ENCODE data around the gene FIZ1.
"Not testable (repeated sequence)": the region's sequence is repeated elsewhere in the genome, so short reads cannot be mapped to it uniquely, and the experiment has no call there.

Gene FIZ1

DNA sequence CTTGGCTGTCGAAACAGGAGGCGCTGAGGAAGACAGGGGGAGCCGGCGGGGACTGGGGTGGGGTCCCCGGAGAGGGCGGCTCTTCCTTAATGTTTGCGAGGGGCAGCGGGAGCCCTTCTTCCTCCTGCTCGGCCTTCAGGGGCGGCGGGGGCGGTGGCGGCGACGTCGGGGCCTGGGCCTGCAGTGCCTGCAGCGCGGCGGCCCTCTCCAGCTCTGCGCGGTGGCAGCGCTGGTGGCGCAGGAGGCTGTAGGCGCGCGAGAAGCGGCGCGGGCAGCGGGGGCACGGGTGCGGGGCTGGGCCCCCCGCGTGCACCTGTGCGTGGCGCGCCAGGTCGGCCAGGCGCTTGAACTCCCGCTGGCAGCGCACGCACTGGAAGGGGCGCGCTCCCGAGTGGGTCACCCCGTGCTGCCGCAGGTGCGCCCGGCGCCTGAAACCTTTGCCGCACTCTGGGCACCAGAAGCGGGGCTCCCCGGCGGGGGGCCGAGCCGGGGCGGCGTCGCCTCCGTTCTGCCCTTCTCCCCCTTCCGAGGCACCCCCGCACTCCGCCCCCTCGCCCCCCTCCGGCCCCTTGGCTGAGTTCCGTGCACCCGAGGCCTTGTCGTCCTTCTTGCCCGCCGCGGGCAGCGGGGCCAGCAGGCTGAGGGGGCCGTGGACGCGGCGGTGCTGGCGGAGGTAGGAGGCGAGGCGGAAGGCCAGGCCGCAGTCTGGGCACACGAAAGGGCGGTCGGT lies 21.1 kb downstream of the FIZ1 start:
- no peak for DNase-seq (ENCODE audit: low read depth in 1 of 2, low spot score in 1 of 2)

DNA sequence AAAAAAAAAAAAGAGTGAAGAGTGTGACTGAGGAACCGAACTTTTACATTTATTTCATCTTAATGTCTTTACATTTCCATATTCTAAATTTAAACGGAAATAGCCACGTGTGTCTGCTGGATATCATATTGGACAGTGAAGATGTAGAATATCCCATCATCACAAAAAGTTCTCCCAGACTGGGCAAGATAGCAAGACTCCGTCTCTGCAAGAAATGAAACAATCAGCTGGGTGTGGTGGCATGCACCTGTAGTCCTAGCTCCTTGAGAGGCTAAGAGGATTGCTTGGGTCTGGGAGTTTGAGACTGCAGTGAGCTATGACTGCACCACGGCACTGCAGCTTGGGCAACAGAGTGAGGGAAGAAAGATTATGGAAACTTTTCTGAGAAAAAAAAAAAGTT lies 22.6 kb downstream of the FIZ1 start:
- DNase-seq (ENCODE audit: low read depth in 1 of 2, low spot score in 1 of 2): no peak

DNA sequence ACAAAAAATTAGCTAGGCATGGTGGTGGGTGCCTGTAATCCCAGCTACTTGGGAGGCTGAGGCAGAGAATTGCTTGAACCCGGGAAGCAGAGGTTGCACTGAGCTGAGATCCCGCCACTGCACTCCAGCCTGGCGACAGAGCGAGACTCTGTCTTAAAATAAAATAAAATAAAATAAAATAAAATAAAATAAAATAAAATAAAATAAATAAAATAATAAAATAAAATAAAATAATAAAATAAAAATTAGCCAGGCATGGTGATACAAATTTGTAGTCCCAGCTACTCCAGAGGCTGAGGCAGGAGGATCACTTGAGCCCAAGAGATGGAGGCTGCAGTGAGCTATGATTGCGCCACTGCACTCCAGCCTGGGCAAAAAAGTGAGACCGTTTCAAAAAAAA lies 25.4 kb downstream of the FIZ1 start:
- DNase-seq (ENCODE audit: low read depth in 1 of 2, low spot score in 1 of 2): not testable (repeated sequence)

DNA sequence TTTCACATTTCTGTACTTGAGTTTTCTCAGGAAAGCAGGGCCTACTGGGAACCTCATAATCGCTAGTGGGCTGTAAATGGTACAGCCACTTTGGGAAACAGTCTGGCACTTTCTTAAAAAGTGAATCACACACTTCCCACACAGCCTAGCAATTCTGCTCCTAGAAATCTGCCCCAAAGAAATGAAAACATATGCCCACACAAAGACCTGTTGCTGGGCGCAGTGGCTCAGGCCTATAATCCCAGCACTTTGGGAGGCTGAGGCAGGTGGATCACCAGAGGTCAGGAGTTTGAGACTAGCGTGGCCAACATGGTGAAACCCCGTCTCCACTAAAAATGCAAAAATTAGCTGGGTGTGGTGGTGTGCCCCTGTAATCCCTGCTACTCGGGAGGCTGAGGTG lies 29.8 kb downstream of the FIZ1 start:
- not testable (repeated sequence) for DNase-seq (ENCODE audit: low read depth in 1 of 2, low spot score in 1 of 2)

DNA sequence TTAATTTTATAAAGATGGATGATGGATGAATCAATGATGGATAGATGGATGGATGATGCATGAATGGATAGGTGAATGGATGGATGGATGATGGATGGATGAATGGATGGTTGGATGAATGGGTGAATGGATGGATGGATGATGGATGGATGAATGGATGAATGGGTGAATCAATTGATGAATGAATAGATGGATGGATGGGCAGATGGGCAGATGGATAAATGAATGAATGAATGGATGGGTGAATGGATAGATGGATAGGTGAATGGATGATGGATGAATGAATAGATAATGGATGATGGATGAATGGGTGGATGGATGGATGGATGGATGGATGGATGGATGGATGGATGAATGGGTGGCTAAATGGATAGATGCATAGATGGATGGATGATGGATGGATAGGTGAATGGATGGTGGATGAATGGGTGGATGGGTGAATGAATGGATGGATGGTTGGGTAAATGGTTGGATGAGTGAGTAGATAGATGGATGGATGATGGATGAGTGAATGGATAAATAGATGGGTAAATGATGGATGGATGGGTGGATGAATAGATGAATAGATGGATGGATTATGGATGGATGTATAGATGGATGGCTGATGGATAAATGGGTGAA lies 31.5 kb downstream of the FIZ1 start:
- DNase-seq (ENCODE audit: low read depth in 1 of 2, low spot score in 1 of 2): no peak

DNA sequence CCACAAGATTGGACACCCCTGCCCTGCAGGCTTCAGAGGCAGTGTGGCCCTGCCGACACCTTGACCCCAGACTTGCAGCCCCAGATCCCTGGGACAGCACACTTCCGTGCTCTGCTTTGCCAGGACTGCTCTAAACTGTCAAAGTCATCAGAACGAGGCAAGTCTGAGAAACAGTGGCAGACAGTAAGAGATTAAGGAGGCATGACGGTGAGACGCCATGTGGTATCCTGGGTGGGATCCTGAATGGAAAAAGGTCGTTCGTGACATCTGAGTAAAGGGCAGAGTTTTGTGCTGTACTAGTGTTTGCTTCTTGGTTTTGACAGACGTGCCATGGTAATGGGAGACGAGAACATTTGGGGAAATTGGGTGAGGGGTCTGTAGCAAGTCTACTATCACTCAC lies 32.5 kb downstream of the FIZ1 start:
- no peak for DNase-seq (ENCODE audit: low read depth in 1 of 2, low spot score in 1 of 2)

DNA sequence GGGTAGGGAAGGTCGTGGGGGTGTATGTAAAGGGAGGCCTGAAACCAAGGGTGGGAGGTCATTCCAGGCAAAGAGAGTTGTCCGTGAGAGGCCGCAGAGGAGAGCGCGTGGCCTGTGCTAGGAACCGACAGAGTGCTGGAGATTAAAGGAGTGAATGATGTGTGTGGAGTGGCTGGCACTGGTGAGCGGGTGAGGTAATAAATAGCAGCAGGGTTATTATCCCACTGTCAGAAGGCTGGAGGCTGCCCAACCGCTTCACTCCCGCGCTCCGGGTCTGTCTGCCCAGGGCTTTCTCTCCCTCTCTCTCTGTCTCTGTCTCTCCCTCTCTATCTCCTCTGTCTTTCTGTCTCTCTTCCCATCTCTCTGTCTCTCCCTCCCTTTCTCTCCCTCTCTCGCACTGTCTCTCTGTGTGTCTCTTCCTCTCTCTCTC lies 36.0 kb downstream of the FIZ1 start:
- DNase-seq (ENCODE audit: low read depth in 1 of 2, low spot score in 1 of 2): no peak

DNA sequence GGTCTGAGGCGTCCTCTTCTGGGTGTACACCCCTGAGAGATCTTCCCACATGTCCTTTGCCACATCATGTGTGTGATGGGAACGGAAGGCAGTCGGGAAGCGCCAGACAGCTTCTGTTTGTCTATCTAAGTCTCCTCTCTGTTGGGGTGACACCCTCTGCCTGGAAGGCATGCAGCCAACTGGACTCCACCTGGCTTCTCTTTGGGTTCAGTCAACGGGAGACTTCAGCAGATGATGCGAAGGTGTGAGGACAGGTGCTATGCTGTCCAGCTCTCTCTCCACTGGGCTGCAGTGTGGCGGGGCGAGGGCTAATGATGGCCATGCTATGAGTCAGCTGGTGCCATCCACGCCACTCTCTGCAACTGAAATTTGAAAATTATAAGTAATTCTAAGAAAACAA lies 39.6 kb downstream of the FIZ1 start:
- DNase-seq (ENCODE audit: low read depth in 1 of 2, low spot score in 1 of 2): no peak

DNA sequence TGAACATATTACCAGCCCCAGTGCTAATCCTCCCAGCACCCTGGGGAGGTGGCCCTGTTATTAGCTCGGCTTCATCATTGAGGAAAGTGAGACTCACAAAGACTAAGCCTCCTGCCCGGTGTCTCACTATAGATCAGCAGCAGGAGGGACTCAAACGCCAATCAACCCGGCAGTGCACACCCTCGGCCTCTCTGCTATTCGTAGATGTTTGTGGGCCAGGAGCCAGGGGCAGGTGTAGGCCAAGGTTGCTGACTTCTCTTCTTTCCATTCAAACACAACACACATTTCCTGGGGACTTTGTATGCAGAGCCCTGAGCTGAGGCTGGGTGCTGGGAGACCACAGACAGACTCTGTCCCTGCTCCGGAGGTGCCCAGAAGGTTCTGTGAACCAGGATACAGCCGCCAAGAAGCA lies 44.6 kb downstream of the FIZ1 start:
- no peak for DNase-seq (ENCODE audit: low read depth in 1 of 2, low spot score in 1 of 2)

DNA sequence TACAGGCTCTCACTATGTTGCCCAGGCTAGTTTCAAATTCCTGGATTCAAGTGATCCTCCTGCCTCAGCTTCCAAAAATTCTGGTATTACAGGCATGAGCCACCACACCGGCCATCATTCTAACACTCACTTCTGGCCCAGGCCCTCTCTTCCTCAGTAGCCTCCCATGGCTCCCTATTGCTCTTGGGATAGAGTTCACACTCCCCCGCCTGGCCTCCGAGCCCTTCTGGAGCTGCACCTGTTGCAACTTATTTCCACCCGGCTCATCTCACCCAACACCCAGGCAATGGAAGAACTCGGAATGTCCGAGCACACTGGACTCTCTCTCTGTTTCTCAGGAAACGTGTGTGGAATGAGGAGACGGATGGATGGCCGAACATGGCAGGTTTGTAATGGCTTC lies 45.0 kb downstream of the FIZ1 start:
- DNase-seq (ENCODE audit: low read depth in 1 of 2, low spot score in 1 of 2): no peak

DNA sequence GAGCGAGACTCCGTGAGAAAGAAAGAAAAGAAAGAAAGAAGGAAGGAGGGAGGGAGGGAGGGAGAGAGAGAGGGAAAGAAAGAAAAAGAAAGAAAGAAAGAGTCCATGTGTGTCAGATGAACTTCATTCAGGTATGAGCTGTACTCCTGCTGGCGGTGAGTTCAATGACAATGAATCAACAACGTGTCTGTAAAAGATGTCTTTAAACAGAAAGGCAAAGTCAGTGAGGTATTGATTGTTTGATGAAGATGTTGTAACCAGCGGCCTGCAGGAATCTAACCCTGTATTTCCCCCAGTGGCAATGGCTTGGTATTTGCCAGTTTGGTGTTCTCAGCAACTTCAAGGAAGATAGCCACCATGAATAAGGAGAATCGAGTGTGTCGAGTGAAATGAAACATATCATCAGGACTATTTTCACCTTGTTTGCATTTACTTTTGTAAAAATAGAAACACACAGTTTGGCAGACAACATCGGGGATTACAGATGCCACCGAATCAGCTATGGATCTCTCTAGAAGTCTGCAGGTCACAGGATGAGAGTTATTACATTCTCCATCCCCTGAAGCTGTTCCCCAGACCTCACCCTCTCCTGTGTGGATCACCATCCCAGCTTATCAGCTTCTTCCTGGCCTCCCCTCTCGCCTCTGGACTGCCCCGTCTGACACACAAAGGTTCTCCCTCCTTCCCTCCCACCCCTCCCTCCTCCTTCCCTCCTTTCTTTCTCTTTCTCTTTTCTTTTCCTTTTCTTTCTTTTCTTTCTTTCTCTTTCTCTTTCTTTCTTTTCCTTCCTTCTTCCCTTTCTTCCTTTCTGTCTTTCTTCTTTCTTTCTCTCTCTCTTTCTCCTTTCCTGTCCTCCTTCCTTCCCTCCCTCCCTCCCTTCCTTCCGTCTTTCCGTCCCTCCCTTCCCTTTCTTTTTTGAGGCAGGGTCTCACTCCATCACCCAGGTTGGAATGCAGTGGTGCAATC lies 45.8 kb downstream of the FIZ1 start:
- no peak for DNase-seq (ENCODE audit: low read depth in 1 of 2, low spot score in 1 of 2)

DNA sequence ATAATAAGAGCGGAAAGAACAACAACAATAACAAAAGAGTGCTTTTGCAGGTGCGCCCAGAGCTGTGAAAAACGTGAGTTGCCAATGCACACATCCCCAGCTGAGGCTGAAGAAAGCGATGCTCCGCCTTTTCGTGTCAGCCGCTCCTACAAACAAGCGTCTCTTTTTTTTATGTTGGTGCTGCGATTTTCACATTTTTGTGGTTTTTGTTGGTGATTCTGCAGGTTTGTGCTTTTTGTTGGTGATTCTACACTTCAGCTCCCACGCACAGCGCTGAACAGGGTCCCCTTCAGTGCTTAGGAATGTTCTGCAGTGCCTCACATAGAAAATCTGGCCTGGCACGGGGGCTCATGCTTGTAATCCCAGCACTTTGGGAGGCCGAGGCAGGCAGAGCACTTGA lies 46.7 kb downstream of the FIZ1 start:
- DNase-seq (ENCODE audit: low read depth in 1 of 2, low spot score in 1 of 2): no peak

DNA sequence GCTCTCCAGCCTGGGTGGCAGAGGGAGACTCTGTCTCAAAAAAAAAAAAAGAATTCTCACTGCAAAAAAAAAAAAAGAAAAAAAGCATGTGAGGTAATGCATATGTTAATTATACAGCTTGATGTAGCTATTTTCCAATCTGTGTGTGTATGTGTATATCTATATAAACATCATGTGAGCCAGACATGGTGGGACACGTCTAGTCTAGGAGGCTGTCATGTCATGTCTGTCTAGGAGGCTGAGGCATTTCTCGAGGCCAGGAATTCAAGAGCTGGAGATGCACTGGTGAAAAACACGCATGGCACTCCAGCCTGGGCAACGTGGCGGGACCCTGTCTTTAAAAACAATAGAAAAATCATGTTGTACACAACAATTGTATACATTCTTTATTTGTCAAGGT lies 47.1 kb downstream of the FIZ1 start:
- no peak for DNase-seq (ENCODE audit: low read depth in 1 of 2, low spot score in 1 of 2)

DNA sequence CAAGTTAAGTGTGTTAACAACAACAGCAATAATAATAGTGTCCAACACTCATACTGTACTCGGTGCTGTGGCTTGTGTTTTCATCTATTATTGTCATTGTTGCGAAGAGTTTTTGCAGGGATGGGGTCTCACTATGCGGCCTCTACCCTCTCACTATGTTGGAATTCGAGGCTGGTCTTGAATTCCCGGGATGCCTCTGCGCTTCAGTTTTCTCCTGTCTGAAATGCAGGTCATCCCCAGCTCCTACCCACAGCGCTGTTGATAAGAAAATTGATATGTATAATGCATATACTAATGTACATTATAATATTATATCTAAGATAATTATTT lies 49.0 kb downstream of the FIZ1 start:
- no peak for DNase-seq (ENCODE audit: low read depth in 1 of 2, low spot score in 1 of 2)

DNA sequence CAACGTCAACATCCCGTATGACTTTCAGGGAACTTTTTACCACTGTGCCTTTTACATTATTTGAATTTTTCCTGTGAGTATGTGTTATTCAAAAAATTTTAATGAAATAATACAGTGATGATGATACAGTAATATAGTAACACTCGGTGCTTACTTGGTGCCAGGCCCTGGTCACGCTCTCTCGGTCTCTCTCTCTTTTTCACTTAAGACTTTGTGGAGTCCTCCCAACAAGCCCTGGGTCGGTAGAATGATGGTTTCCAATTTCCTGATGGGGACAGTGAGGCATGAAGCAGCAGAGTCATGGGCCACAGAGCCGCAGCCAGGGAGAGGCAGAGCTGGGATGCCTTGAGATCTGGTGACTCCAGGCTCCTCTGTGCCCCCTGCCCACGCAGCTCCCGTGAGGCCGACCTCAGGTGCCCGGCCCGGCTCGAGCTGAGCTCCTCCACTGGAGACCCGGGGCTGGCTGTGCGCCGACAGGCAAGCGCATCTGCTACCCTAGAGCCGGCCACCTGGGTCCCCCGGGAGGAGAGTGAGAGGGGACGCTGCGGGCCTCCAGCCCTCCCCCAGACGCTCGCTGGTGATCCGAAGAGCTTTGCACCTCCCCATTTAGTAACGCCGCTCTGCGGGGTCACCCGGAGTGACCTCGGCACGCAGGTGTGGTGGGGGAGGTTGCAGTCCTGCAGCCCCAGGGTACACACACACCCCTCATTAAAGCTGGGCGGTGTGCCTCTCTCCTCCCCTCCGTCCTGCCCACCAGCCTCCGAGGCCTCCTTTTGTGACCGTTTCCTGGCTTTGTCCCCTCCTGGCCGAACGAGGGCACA lies 49.6 kb downstream of the FIZ1 start:
- DNase-seq (ENCODE audit: low read depth in 1 of 2, low spot score in 1 of 2): no peak

DNA sequence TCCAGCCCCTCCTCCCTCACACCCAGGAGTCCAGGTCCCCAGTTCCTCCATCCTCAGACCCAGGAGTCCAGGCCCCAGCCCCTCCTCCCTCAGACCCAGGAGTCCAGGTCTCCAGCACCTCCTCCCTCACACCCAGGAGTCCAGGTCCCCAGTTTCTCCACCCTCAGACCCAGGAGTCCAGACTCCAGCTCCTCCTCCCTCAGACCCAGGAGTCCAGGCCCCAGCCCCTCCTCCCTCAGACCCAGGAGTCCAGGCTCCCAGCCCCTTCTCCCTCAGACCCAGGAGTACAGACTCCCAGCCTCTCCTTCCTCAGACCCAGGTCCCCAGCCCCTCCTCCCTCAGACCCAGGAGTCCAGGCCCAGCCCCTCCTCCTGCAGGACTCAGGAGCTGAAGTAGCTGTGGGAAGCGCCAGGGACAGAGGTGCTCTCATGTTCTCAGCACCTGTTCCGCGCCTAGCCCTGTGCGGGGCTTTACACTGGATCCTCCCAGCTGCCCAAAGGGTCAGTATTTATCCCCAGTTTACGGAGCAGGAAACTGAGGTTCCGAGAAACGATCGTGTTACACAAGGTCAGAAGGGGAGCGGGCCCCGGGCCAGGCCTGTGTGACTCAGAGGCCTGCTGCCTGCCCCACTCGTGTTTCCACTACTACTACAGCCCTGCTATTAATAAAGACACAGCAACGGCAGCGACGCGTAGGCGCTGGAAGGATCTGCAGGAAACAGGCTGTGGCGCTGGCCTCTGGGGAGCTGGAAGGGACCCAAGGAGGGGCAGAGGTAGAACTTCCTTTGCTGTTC lies 52.3 kb downstream of the FIZ1 start:
- DNase-seq (ENCODE audit: low read depth in 1 of 2, low spot score in 1 of 2): no peak

DNA sequence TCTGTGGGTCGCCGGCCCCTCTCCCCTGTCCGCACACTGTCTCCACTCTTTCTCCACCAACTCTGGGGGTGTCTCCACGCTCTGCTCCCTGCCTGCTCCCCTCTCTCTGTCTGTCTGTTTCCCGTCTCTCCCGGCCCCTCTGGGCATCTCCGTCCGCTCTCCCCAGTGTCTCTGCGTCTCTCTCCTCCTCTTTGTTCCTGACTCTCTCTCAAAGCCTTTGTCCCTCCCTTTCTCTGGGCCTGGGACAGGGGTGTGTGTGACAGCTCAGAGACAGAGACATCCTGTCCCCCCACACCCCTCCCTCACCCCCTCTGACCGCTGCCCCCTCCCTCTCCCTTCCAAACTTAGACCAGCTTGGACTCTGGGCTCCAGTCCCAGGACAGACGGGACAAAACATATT lies 53.3 kb downstream of the FIZ1 start:
- DNase-seq (ENCODE audit: low read depth in 1 of 2, low spot score in 1 of 2): no peak

DNA sequence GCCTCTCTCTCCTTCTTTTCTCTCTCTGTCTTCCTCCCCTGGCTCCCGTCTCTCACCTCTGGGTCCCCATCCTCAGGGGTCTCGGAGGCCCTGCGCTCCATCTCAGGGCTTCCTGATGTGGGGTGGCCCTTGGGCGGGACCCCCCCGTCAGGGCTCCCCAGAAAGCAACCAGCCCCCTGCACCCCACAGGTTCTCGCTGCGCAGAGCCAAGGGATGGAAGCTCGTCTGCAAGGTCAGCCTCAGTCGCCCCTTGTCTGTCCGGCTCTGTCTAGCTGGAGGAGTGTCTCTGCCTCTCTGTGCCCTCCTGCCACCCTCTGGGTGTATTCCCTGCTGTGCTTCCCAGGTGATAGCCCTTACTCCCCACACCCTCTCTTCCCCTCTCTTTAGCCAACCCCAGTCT lies 53.9 kb downstream of the FIZ1 start, which contains the start of gene SBK3:
SBK3 (minus strand) TSS at position 101 of the 400 bp plus-strand sequence; CDS start at position 101, 0 bp downstream.
- DNase-seq (ENCODE audit: low read depth in 1 of 2, low spot score in 1 of 2): no peak

DNA sequence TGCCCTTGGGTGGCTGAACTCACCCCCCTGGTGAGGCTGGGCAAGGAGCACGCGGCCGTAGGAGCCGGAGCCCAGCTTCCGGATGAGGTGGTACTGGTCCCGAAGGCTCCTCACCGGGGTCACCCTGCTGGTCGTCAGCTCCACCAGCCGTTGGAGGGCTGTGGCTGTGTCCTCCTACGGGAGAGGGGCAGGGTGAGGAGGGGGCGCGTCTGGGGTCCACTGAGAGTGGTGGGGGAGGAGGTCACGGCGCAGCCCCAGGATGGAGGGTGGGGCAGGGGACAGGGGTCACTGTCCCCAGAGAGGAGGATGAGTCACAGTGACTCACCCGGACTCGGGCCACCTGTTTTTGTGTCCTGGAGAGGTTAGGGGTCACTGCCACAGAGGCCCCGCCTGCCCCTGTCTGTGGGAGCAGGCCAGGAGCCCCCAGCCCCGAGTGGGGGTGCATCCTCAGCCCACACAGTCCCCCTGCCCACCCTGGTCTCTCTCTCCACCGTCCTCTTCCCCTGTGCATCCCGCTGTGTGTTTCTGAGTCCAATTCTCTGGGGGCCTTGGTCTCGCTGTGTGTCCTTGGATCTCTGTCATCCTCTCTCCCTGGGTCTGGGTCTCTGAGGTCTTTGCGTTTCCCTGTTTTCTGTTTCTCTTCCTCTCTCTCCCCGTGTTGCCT lies 54.4 kb downstream of the FIZ1 start:
- DNase-seq (ENCODE audit: low read depth in 1 of 2, low spot score in 1 of 2): no peak

DNA sequence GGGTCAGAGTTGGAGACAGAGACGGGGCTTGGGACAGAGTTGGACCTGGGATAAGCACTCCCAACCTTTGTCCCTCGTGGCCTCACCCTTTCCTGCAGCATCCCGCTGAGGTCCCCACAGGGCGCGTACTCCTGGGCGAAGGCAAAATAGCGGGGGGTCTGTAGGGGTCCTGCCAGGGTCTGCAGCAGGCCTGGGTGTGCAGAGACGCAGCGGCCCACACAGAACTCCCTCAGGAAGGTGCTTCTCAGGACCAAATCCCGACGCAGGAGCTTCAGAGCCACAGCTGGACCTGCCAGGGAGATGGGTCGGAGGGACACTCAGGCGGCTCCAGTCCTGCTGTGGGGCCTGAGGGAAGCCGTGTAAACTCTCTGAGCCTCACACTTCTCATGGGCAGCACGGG lies 55.3 kb downstream of the FIZ1 start:
- DNase-seq (ENCODE audit: low read depth in 1 of 2, low spot score in 1 of 2): no peak

All from activated T-helper 1 cell treated with anti-CD3 and anti-CD28 coated beads, Interleukin-2, amount 50 U/mL, for 16 hours (primary cell).